ENCODE measurements around the gene HES3.

The HES3 gene

GRCh38 chr1:6280761-6281451, 36.9 kb downstream of the HES3 start:
- DNase-seq (ENCODE audit: low read depth): no peak

GRCh38 chr1:6281511-6282402, 37.8 kb downstream of the HES3 start:
- no peak for DNase-seq (ENCODE audit: low read depth)

GRCh38 chr1:6282577-6283270, 38.7 kb downstream of the HES3 start:
- DNase-seq (ENCODE audit: low read depth): no peak

- DNase-seq (ENCODE audit: low read depth): no peak
Measured at GRCh38 chr1:6285336-6285735, 41.4 kb downstream of the HES3 start.

- no peak for DNase-seq (ENCODE audit: low read depth)
Measured at GRCh38 chr1:6286266-6286665, 42.3 kb downstream of the HES3 start.

GRCh38 chr1:6287029-6287428, 43.0 kb downstream of the HES3 start:
- DNase-seq (ENCODE audit: low read depth): no peak

- DNase-seq (ENCODE audit: low read depth): peak; percentile 52
Measured at GRCh38 chr1:6287431-6287886, 43.5 kb downstream of the HES3 start.

GRCh38 chr1:6288026-6288425, 44.0 kb downstream of the HES3 start:
- DNase-seq (ENCODE audit: low read depth): no peak

- no peak for DNase-seq (ENCODE audit: low read depth)
Measured at GRCh38 chr1:6288665-6289064, 44.7 kb downstream of the HES3 start.

- no peak for DNase-seq (ENCODE audit: low read depth)
Measured at GRCh38 chr1:6292102-6292501, 48.1 kb downstream of the HES3 start.

GRCh38 chr1:6294080-6294889, 50.3 kb downstream of the HES3 start:
- no peak for DNase-seq (ENCODE audit: low read depth)

- no peak for DNase-seq (ENCODE audit: low read depth)
Measured at GRCh38 chr1:6294890-6295556, 51.0 kb downstream of the HES3 start.
